ENCODE measurements around the gene KCNH2. TPM values are rescaled to one million over a fixed set of nuclear protein-coding genes. Genes with fewer than 3 reads are reported as not detected.

Gene KCNH2
- total and polyA plus RNA-seq, 2 of the 13 experiments (the other 11 are each of a cell fraction or from before 2014, with no cell fraction given): 0.09 to 0.11 TPM

DNA sequence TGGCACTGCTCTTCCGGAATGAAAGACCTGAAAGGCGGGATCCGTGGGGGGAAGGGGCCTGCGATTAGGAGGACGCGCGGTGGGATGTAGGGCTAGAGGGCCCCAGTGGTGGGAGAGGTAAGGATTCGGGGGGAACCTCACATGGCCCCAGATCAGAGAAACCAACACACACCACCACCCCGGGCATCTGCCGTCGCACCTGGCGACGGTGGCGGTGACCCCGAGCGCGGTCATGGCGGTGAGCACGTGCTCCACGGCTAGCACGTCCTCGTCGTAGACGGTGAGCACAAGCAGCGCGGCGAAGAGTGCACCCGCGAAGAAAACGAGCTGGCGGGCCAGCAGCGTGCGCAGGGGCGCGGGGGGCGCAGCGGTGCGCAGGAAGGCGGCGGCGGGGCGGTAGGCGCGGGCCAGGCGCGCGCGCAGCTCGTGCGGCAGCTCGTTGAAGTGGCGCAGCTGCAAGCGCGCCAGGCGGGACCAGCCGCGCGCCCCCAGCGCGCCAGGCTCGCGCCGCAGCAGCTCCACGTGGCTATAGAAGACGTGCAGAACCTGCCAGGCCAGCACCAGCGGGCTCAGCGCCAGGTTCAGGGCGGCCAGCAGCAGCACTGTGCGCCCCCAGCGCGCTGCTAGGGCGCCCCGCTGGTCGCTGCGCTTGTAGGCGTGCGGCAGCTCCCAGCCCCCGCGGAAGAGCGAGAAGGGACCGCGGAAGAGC, 40.5 kb upstream of the KCNH2 start (continued):
- TF ChIP-seq NR2C2 (CRISPR knock-in tag; IDR thresholded peaks at IDR 0.05; ENCODE audit: borderline replicate concordance) (no peak), ARHGAP35 (CRISPR knock-in tag; IDR thresholded peaks at IDR 0.05; ENCODE audit: borderline replicate concordance) (no peak), MAFG (CRISPR knock-in tag; IDR thresholded peaks at IDR 0.05) (no peak), SAP130 (CRISPR knock-in tag; IDR thresholded peaks at IDR 0.05; ENCODE audit: low read depth) (no peak), ZNF430 (CRISPR knock-in tag; IDR thresholded peaks at IDR 0.05) (no peak), ZNF713 (CRISPR knock-in tag; IDR thresholded peaks at IDR 0.05) (no peak), SALL1 (CRISPR knock-in tag; IDR thresholded peaks at IDR 0.05) (no peak), U2AF1 (optimal IDR thresholded peaks at IDR 0.05; ENCODE audit: low read depth, low read length) (no peak), ZNF235 (CRISPR knock-in tag; IDR thresholded peaks at IDR 0.05; ENCODE audit: borderline replicate concordance) (0 out of 2 replicates have a peak, but pooled peaks have one; percentile 3)
- TF ChIP-seq, protein P1, sequence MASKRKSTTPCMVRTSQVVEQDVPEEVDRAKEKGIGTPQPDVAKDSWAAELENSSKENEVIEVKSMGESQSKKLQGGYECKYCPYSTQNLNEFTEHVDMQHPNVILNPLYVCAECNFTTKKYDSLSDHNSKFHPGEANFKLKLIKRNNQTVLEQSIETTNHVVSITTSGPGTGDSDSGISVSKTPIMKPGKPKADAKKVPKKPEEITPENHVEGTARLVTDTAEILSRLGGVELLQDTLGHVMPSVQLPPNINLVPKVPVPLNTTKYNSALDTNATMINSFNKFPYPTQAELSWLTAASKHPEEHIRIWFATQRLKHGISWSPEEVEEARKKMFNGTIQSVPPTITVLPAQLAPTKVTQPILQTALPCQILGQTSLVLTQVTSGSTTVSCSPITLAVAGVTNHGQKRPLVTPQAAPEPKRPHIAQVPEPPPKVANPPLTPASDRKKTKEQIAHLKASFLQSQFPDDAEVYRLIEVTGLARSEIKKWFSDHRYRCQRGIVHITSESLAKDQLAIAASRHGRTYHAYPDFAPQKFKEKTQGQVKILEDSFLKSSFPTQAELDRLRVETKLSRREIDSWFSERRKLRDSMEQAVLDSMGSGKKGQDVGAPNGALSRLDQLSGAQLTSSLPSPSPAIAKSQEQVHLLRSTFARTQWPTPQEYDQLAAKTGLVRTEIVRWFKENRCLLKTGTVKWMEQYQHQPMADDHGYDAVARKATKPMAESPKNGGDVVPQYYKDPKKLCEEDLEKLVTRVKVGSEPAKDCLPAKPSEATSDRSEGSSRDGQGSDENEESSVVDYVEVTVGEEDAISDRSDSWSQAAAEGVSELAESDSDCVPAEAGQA (IDR thresholded peaks at IDR 0.05; ENCODE audit: low read depth): no peak
- TF ChIP-seq, protein P1 (CRISPR knock-in tag; IDR thresholded peaks at IDR 0.05; ENCODE audit: borderline replicate concordance): no peak
- TF ChIP-seq, protein P2, sequence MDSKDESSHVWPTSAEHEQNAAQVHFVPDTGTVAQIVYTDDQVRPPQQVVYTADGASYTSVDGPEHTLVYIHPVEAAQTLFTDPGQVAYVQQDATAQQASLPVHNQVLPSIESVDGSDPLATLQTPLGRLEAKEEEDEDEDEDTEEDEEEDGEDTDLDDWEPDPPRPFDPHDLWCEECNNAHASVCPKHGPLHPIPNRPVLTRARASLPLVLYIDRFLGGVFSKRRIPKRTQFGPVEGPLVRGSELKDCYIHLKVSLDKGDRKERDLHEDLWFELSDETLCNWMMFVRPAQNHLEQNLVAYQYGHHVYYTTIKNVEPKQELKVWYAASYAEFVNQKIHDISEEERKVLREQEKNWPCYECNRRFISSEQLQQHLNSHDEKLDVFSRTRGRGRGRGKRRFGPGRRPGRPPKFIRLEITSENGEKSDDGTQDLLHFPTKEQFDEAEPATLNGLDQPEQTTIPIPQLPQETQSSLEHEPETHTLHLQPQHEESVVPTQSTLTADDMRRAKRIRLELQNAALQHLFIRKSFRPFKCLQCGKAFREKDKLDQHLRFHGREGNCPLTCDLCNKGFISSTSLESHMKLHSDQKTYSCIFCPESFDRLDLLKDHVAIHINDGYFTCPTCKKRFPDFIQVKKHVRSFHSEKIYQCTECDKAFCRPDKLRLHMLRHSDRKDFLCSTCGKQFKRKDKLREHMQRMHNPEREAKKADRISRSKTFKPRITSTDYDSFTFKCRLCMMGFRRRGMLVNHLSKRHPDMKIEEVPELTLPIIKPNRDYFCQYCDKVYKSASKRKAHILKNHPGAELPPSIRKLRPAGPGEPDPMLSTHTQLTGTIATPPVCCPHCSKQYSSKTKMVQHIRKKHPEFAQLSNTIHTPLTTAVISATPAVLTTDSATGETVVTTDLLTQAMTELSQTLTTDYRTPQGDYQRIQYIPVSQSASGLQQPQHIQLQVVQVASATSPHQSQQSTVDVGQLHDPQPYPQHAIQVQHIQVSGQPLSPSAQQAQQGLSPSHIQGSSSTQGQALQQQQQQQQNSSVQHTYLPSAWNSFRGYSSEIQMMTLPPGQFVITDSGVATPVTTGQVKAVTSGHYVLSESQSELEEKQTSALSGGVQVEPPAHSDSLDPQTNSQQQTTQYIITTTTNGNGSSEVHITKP (CRISPR knock-in tag; IDR thresholded peaks at IDR 0.05; ENCODE audit: low read depth): no peak
- TF ChIP-seq, protein P3, sequence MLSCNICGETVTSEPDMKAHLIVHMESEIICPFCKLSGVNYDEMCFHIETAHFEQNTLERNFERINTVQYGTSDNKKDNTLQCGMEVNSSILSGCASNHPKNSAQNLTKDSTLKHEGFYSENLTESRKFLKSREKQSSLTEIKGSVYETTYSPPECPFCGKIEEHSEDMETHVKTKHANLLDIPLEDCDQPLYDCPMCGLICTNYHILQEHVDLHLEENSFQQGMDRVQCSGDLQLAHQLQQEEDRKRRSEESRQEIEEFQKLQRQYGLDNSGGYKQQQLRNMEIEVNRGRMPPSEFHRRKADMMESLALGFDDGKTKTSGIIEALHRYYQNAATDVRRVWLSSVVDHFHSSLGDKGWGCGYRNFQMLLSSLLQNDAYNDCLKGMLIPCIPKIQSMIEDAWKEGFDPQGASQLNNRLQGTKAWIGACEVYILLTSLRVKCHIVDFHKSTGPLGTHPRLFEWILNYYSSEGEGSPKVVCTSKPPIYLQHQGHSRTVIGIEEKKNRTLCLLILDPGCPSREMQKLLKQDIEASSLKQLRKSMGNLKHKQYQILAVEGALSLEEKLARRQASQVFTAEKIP (CRISPR knock-in tag; IDR thresholded peaks at IDR 0.05; ENCODE audit: borderline replicate concordance): no peak
- TF ChIP-seq, protein P4, sequence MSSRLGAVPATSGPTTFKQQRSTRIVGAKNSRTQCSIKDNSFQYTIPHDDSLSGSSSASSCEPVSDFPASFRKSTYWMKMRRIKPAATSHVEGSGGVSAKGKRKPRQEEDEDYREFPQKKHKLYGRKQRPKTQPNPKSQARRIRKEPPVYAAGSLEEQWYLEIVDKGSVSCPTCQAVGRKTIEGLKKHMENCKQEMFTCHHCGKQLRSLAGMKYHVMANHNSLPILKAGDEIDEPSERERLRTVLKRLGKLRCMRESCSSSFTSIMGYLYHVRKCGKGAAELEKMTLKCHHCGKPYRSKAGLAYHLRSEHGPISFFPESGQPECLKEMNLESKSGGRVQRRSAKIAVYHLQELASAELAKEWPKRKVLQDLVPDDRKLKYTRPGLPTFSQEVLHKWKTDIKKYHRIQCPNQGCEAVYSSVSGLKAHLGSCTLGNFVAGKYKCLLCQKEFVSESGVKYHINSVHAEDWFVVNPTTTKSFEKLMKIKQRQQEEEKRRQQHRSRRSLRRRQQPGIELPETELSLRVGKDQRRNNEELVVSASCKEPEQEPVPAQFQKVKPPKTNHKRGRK (CRISPR knock-in tag; IDR thresholded peaks at IDR 0.05): no peak

All from HepG2 (cell line).